ENCODE data around the gene DOHH.
"Not testable (repeated sequence)": the region's sequence is repeated elsewhere in the genome, so short reads cannot be mapped to it uniquely, and the experiment has no call there.

The DOHH gene

DNA sequence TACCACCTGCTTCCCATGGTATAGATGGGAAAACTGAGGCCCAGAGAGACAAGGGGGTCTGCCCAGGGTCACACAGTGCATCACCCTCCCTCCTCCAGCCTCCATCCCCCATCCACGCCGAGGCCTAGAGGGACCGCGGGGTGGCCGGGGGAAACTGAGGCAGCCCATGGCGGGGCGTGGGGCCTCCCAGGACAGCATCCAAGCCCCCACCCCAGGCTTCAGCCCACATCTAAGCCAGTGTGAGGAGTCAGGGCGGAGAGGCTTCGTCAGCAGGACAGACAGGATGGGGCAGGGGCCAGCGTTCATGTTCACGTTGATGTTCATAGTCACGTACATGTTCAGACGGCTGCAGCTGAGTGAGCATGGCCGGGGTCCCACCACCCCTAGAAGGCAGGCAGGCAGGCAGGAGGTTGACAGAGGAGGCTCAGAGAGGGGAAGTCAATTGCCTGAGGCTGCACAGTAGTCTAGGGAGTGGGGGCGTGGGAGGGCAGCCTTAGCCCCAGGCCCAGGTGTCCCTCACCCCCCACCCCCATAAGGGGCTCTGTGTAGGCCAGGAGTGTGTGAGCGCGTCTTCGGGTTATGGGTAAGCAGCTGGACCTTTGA, 43.4 kb downstream of the DOHH start:
- no peak for DNase-seq

GRCh38 chr19:3455960-3456601, 44.4 kb downstream of the DOHH start:
- DNase-seq: peak; percentile 74

GRCh38 chr19:3455393-3455955, 45.0 kb downstream of the DOHH start:
- DNase-seq: no peak

DNA sequence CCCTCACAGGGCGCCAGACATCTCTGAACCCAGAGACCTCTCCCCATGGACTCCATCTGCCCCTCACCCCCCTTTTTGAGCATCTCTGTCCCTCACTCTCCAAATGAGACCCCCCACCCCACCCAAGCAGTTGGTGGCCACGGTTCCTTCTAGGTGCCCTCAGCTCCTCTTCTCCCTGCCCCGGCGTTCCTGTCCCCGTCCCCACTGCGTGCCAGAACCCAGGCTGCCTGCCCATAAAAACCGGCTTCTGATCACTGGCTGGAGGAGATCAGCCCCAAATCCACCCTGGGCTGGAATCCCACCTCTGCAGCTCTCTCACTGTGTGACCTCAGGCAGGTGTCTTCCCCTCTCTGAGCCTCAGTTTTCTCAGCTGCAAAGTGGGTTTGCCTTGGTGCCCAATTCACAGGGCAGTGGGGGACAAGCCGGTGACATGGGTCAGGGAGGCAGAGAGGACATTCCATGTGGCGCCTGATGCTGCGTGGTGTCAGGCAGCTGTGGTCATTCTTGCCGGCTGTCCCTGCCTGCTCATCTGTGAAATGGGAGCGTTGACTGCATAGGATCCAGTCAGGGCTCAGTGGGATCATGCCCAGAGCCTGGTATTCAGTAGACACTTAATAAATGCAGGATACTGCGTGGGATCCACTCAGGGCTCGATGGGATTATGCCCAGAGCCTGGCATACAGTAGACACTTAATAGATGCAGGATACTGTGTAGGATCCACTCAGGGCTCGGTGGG, 45.6 kb downstream of the DOHH start:
- DNase-seq: no peak

- DNase-seq: no peak
Observed at GRCh38 chr19:3453840-3454239, 46.6 kb downstream of the DOHH start.

DNA sequence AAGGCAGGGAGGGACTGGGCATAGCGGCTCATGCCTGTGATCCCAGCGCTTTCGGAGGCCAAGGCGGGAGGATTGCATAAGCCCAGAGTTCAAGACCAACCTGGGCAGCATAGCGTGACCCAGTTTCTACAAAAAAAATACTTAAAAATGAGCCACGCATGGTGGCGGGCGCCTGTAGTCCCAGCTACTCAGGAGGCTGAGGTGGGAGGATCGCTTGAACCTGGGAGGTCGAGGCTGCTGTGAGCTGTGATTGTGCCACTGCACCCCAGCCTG, 47.6 kb downstream of the DOHH start:
- not testable (repeated sequence) for DNase-seq

DNA sequence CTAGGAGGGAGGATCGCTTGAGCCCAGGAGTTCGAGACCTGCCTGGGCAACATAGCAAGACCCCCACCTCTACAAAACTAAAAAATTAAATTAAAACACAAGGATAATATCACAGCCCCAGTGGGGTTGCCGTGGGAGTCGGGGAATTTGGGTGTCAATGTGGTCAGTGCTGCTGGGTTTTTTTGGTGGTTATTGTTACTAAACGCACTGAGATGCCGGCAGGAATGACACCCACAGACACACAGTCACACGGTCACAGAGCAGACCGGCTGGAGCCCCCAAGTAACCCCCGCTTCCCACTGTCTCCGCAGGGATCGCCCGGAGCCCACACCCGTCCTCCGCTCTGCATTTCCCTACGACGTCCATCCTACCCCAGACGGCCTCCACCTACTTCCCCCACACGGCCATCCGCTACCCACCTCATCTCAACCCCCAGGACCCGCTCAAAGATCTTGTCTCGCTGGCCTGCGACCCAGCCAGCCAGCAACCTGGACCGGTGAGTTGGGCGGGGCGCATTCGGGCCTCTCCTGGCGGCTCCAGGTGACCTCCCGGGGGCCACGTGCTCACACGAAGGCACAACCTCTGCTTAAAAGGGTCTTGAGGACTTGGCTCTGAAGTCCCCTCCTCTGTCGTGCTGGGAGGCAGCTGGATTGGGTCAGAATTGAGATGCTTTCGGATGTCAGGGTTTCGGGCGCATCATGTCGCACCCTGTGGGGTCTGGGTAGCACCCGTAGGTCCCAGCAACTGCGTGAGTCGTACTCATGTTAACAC, 48.1 kb downstream of the DOHH start:
- DNase-seq: no peak

DNA sequence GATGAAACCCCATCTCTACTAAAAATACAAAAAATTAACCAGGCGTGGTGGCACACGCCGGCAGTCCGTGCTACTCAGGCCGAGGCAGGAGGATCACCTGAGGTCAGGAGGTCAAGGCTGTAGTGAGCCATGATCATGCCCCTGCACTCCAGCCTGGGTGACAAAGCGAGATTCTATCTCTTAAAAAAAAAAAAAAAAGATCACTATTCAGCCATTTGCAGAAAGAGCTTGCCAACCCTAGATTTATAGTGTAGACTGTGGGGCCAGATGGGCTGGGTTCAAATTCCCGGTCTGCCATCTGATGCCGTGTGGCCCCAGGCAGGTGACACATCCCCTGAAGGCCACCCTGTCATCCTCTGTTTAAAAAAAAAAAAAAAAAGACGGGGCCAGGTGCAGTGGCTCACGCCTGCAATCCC, 49.0 kb downstream of the DOHH start:
- DNase-seq: no peak

DNA sequence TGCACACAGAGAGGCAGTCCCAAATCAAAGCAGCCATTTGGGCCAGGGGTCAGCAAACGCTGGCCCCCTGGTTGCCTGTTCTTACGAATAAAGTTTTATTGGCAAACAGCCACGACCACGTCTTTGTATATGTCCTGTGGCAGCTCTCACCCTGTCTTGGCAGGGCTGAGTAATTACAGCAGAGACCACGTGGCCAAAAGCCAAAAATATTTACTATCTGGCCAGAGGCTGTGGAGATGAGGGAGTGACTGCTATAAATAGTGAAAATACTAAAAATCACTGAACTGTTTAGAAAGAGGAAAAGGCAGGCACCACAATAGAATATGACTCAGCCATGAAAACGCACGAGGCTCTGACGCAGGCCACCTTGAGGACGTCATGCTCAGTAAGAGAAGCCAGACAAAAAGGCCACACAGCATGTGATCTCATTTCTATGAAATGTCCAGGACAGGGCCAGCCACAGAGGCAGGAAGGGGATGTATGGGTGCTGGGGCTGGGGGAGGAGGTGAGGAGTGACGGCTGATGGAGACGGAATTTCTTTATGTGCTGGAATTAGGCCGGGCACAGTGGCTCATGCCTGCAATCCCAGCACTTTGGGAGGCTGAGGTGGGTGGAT, 49.6 kb downstream of the DOHH start:
- DNase-seq: peak; percentile 34

DNA sequence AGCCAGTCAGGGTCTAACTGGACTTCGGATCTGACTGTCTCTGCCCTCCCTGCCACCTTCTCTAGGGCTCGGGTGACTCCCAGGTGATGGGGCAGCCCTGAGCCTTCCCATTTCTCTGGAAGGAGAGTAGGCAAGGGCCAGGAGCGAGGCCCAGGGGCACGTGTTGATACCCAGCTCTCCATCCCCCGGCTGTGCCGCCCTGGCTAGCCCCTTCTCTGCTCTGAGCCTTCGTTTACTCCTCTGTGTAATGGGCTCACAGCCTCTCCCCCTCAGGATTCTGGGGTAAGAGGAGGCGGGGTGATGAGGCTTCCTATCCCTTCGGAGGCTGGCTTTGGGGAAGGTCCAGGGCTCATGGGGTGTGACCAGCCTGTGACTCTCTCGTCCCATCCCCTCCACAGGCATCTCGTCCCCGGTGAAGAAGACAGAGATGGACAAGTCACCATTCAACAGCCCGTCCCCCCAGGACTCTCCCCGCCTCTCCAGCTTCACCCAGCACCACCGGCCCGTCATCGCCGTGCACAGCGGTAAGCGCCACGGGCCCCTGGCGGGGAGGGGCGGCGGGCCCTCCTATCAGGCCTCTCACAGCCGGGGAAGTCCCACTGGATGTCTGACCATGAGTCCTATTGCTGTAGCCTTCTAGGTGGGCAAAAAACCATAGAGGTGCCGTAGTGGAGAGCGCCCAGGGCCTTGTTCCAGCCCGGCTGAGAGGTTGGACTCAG, 51.7 kb downstream of the DOHH start:
- DNase-seq: no peak

GRCh38 chr19:3446657-3447056, 53.8 kb downstream of the DOHH start:
- DNase-seq: not testable (repeated sequence)

DNA sequence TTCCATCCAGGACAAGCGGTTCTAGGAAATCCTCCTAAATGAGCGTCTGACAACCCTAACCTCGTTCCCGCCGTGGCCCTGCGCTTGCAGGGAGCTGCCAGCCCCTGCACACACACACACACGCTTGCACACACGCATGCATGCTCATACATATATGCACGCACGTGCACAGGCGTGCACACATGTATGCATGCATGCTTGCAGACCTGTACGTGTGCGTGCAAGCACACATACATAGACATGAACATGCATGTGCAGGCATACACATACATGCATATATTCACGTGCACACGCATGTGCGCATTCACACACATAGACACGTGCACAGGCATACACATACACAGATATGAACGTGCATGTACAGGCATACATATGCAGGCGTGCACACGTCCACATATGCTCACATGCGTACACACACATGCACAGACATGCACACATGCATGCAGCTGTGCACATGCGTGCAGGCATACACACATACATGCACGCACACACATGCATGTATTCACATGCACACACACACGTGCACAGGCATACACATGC, 55.7 kb downstream of the DOHH start:
- no peak for DNase-seq

GRCh38 chr19:3443840-3444694, 56.4 kb downstream of the DOHH start:
- peak; percentile 86 for DNase-seq

- no peak for DNase-seq
Observed at GRCh38 chr19:3442487-3443071, 57.9 kb downstream of the DOHH start.

- no peak for DNase-seq
Observed at GRCh38 chr19:3441986-3442329, 58.5 kb downstream of the DOHH start.

- peak; percentile 71 for DNase-seq
Observed at GRCh38 chr19:3441089-3441985, 59.1 kb downstream of the DOHH start.
